Forelimb muscle (tissue), 1 donor: ENCODE data around the gene IFRD1. TPM values are rescaled to one million over a fixed set of nuclear protein-coding genes. Genes with fewer than 3 reads are reported as not detected.
A peak's percentile ranks its signal among the peaks of the same experiment; 100 is the strongest.
"Not testable (repeated sequence)": the region's sequence is repeated elsewhere in the genome, so short reads cannot be mapped to it uniquely, and the experiment has no call there.

Source experiments
- DNase-seq: peaks from one replicate; pipeline ENCODE4 v3.0.0-alpha.2; 2013; ENCODE audit warnings: low read depth
- polyA plus RNA-seq: library from polyadenylated mRNA; unstranded; fragments of 120-200 nt; gene quantifications from one replicate; pipeline ENCODE4 v1.2.1, GENCODE V29; 2013; ENCODE audit not compliant: insufficient read length

Gene IFRD1
- polyA plus RNA-seq, 1 donor = 32.8 TPM

GRCh38 chr7:112439476-112439875 lies 10.8 kb upstream of the IFRD1 start:
- no peak for DNase-seq

GRCh38 chr7:112442210-112442609 lies 8.1 kb upstream of the IFRD1 start:
- no peak for DNase-seq

GRCh38 chr7:112444505-112444904 lies 5.8 kb upstream of the IFRD1 start:
- DNase-seq = no peak

GRCh38 chr7:112446431-112446830 lies 3.8 kb upstream of the IFRD1 start:
- DNase-seq = no peak

- no peak for DNase-seq
These were observed 2.9 kb upstream of the IFRD1 start for GRCh38 chr7:112447406-112447805.

- no peak for DNase-seq
These were observed 1.9 kb upstream of the IFRD1 start for GRCh38 chr7:112448381-112448780.

DNA sequence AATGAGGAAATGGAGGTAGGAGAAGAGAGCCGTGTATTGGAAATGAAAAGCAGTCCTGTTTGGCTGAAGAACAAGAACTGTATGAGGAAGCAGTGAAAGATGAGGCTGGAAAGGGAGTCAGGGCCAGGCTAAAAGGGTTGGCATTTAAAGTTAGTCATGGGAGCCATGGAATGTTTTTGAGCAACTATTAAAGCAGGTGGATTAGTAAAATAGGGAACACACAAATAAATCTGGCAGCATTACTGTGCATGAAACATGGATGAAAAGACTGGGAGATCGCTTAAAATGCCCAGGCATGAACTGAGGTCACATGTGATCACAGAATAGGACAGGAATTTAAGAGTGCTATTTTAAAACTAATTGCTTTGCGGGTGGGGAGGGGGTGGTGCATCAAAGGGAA lies 1.4 kb upstream of the IFRD1 start:
- DNase-seq = no peak

DNA sequence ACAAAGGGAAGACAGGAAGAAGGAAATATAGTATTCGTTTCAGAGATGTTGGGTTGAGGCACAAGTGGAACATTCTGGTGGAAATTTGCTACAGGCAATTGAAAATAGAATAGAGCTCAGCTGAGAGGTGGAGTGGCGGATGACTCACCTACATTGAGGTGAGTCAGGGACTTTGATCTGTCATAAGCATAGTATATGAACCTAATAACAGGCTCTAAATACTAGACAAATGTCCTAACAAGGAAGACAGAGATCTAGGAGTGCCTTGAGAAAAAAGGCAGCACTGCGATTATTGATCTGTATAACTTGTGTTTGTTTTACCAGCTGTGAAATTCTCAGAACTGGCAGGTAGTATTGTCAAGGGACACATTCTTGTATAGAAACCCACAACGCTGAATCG lies 907 bp upstream of the IFRD1 start:
- DNase-seq = no peak

DNA sequence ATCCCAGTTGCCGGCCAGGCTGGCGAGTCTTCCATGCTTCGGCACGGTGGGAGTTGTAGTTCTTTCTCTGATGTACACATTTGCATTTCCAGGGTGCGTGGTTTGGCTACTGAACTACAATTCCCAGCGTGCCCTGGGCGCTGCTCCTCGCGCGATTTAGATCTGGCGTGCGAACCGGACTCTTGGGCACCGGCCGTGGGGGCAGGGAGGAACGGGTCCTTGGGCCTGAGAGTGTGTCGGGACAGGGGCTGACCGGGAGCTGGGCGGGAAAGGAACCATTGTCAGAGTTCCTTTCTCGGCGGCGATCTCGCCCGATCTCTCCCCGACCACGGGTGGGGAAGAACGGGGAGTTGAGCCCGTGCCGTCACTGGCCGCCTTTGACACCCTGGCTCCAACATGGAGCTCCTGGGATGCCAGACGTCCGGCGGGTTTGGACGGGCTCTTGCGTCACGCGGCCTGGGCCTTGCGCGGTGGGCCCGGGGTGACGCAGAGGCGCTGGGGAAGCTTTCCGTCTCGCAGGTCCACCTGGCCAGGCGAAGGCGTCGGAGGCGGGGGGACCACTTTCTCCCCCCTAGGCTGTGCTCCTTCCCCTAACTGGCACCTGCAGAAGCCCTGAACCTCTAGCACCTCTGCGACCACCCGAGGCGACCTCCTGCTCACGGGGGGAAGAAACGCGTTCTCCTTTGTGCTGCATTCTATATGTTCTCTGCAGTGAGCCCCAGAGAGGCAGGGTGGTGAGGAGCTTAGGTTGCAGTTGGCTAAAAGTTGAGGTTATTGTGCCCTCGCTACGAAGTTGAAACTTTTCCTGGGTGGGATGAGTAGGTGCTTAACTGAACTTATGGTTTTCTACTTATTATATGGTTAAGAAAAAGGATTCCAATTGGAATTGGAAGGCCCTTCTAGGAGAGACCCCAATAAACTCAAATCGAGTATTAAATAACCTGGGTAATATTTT lies 824 bp downstream of the IFRD1 start:
- DNase-seq = peak; percentile 96

DNA sequence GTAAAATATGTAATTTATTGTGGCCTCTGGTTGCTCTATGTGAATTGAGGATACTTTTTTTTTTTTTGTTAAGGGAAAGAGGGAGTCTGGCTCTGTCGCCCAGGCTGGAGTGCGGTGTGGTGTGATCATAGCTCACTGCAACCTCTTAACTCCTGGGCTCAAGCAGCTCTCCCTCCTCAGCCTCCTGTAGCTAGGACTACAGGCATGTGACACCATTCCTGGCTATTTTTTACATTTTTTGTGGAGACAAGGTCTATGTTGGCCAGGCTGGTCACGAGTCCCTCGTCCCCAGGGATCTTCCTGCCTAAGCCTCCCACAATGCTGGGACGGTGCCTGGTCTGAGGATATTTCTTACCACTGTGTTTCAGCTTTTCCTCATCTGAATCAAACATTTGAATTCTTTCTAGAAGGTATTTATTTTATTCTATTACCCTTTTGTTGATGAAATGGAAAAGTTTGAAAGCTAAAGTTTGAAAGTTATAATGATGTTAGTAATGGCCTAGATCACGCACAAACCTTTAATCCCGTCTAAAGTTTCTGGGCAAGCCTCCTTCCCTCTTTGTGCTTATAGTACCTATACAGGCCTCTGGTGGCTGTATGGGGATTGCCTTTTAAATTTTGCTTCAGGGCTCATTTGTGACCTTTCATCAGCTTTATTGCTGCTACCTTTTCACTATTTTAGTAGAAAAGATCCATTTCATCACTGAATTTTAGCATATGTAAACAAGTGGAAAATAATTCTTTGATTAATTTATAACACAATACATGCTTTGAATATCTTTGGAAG lies 2.0 kb downstream of the IFRD1 start:
- no peak for DNase-seq

GRCh38 chr7:112453505-112454171 lies 3.4 kb downstream of the IFRD1 start:
- DNase-seq = no peak

DNA sequence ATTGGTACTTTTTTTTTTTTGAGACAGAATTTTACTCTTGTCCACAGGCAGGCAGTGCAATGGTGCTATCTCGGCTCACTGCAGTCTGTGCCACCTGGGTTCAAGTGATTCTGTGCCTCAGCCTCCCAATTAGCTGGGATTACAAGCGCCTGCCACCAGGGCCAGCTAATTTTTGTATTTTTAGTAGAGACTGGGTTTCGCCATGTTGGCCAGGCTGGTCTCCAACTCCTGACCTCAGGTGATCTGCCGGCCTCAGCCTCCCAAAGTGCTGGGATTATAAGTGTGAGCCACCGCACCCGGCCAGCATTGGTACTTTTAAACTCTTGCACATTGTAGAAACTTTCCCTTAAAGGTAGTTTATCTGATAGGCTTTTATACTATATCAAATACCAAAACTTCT lies 3.9 kb downstream of the IFRD1 start:
- not testable (repeated sequence) for DNase-seq

DNA sequence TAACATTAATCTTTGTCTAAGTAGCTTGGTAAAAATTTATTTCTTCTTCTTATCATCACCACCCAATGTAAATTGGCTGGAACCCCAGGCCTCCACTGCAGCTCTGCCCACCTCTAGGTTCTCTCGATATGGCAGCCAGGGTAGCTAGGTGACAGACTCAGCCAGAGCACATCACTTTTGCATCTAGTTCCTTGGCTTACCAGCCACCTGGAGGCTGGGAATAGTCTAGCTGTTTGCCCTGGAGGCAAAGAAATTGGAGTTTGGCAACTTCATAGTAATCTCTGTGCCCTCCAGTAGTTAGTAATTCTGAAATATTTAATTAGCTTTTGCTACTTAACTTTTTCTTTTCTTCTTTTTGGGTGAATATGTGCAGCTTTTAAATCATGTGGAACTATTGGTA lies 9.4 kb downstream of the IFRD1 start:
- DNase-seq = no peak

GRCh38 chr7:112462236-112462635 lies 12.0 kb downstream of the IFRD1 start:
- no peak for DNase-seq

- no peak for DNase-seq
These were observed 17.6 kb downstream of the IFRD1 start for GRCh38 chr7:112467867-112468266.

- DNase-seq = no peak
These were observed 19.9 kb downstream of the IFRD1 start for GRCh38 chr7:112470194-112470593.

DNA sequence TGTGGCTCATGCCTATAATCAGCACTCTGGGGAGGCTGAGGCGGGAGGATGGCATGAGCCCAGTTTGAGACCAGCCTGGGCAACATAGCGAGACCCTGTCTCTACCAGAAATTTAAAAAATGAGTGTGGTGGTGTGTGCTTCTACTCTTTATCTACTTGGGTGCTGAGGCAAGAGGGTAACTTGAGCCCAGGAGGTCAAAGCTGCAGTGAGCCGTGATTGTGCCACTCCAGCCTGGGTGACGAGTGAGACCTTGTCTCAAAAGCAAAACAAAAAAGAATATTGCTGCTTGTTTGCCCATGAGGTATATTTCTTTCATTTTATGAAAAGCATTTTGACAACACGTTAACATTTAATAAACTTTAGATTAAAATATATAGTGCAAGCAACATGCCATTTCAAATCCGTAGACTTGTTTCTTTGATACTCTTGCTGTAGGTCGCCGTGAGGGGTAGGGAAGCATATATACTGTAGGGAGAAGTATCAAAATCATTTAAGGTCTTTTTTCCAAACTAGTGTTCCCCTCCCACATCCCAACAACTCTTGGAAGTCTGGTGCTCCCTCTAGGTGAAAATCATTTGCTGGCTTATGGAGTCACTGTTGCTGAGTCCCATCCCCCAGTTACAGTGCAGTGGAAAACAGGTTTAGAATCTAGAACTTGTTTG lies 26.3 kb downstream of the IFRD1 start:
- DNase-seq = no peak

- no peak for DNase-seq
These were observed 31.0 kb downstream of the IFRD1 start for GRCh38 chr7:112481121-112481736.

- no peak for DNase-seq
These were observed 31.8 kb downstream of the IFRD1 start for GRCh38 chr7:112481833-112482670.

DNA sequence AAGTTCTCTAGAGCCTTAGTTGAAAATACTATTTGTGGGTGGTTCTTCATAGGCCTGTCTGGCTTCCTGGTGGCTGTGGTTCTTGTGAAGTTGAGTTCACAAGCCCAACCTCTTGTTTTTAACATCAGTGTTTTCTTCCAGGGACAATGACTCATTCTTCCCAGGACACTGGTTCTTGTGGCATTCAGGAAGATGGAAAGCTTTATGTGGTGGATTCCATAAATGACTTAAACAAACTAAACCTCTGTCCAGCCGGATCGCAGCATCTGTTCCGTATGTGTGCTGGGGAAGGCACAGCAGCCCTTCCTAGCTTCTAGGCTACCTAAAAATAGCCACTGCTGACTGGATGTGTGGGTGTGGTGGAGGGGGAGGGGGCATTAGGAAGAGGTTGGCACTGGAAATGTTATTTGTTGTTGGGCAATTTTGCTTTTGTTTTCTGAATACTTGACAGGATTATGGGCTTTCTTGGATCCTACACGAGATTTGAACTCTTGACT lies 34.5 kb downstream of the IFRD1 start:
- no peak for DNase-seq
